Mesendoderm (in vitro differentiated cells): ENCODE results near the gene SLC38A2.

Experiments
- DNase-seq: peaks from one replicate; pipeline ENCODE4 v3.0.0; 2013
- H2AK5ac ChIP-seq: 2 replicates; pipeline ENCODE4 v1.6.1; 2013; ENCODE audit warnings: low read length, inconsistent platforms
- H2BK120ac ChIP-seq: 2 replicates; pipeline ENCODE4 v1.6.1; 2013; ENCODE audit warnings: low read depth, mild to moderate bottlenecking, low read length, moderate library complexity, mixed read lengths
- H2BK15ac ChIP-seq: replicated peaks from 2 replicates; pipeline ENCODE4 v1.6.1; 2013; ENCODE audit warnings: low read depth, mild to moderate bottlenecking, moderate library complexity
- H2BK5ac ChIP-seq: 2 replicates; pipeline ENCODE4 v1.6.1; 2013; ENCODE audit warnings: low read length, inconsistent platforms
- H3K18ac ChIP-seq: 2 replicates; pipeline ENCODE4 v1.6.1; 2013; ENCODE audit warnings: mild to moderate bottlenecking, low read length, mixed read lengths
- H3K23ac ChIP-seq: one replicate; pipeline ENCODE4 v1.6.1; 2013; ENCODE audit warnings: low read length
- H3K27ac ChIP-seq: 2 replicates; pipeline ENCODE4 v1.5.1; 2013; ENCODE audit warnings: low read depth, mild to moderate bottlenecking, inconsistent platforms, low read length, moderate library complexity
- H3K27me3 ChIP-seq: 2 replicates; pipeline ENCODE4 v1.6.1; 2013; ENCODE audit warnings: low read length, control low read depth, mild to moderate bottlenecking, inconsistent platforms; ENCODE audit not compliant: insufficient read depth, poor library complexity
- H3K36me3 ChIP-seq: 2 replicates; pipeline ENCODE4 v1.6.1; 2013; ENCODE audit warnings: low read length, inconsistent platforms; ENCODE audit not compliant: control insufficient read depth, insufficient read depth
- H3K4ac ChIP-seq: one replicate; pipeline ENCODE4 v1.6.1; 2013; ENCODE audit warnings: low read depth, mild to moderate bottlenecking, low read length, moderate library complexity
- H3K4me1 ChIP-seq: 2 replicates; pipeline ENCODE4 v1.6.1; 2013; ENCODE audit warnings: low read depth, low read length, inconsistent platforms; ENCODE audit not compliant: control insufficient read depth
- H3K4me2 ChIP-seq: 2 replicates; pipeline ENCODE4 v1.6.1; 2013; ENCODE audit warnings: low read length
- H3K4me3 ChIP-seq: 2 replicates; pipeline ENCODE4 v1.5.1; 2013; ENCODE audit warnings: mild to moderate bottlenecking, low read length
- H3K56ac ChIP-seq: one replicate; pipeline ENCODE4 v1.6.1; 2013; ENCODE audit warnings: low read length
- H3K79me1 ChIP-seq: 2 replicates; pipeline ENCODE4 v1.6.1; 2013; ENCODE audit warnings: low read length, inconsistent platforms
- H3K79me2 ChIP-seq: 2 replicates; pipeline ENCODE4 v1.6.1; 2013; ENCODE audit warnings: mild to moderate bottlenecking, low read length; ENCODE audit not compliant: control insufficient read depth, insufficient read depth
- H3K9ac ChIP-seq: 2 replicates; pipeline ENCODE4 v1.6.1; 2013; ENCODE audit warnings: low read length, inconsistent platforms
- H4K5ac ChIP-seq: one replicate; pipeline ENCODE4 v1.6.1; 2013; ENCODE audit warnings: low read length
- H4K8ac ChIP-seq: one replicate; pipeline ENCODE4 v1.6.1; 2013; ENCODE audit warnings: low read depth, mild to moderate bottlenecking, control low read depth, low read length, moderate library complexity
- WGBS: extraction: QIAGEN DNeasy Blood & Tissue Kit; methylation state at CpG from one replicate; pipeline ENCODE4 v1.1.7; 2013; ENCODE audit warnings: low lambda C conversion rate, missing lambda C conversion rate; ENCODE audit not compliant: insufficient coverage; ENCODE audit errors: extremely low coverage; 5-methylcytosine and 5-hydroxymethylcytosine counted together

Gene SLC38A2

GRCh38 chr12:46378530-46378929 is 6.0 kb upstream of the SLC38A2 start:
- no peaks in the 10 kb centered on the region for H3K79me2 ChIP-seq
- no peak overlapping the region for H3K4me2 ChIP-seq
- no peak overlapping the region for H3K4me3 ChIP-seq
- no peaks in the 10 kb centered on the region for H3K27me3 ChIP-seq
- no peak overlapping the region for H3K4ac ChIP-seq
- no peak overlapping the region for H3K18ac ChIP-seq
- no peaks in the 10 kb centered on the region for H3K79me1 ChIP-seq
- H4K5ac ChIP-seq: no peak overlapping the region
- H4K8ac ChIP-seq: no peak overlapping the region
- no peak overlapping the region for H3K23ac ChIP-seq
- no peaks in the 10 kb centered on the region for H3K36me3 ChIP-seq
- H3K4me1 ChIP-seq: peaks cover 8% of the 10 kb centered on the region
- no peak for DNase-seq
- no peak overlapping the region for H2AK5ac ChIP-seq
- H2BK15ac ChIP-seq: no peak overlapping the region
- H2BK5ac ChIP-seq: no peak overlapping the region
- no peak overlapping the region for H3K56ac ChIP-seq
- no peak overlapping the region for H3K9ac ChIP-seq
- WGBS: no CpG with 5 or more reads among the region's 1 CpG
- H3K27ac ChIP-seq: no peak overlapping the region
- no peak overlapping the region for H2BK120ac ChIP-seq

- no peak overlapping the region for H3K56ac ChIP-seq
- no peak overlapping the region for H3K23ac ChIP-seq
- no peak overlapping the region for H3K9ac ChIP-seq
- H3K4me3 ChIP-seq: no peak overlapping the region
- H2AK5ac ChIP-seq: no peak overlapping the region
- H3K27ac ChIP-seq: no peak overlapping the region
- H3K36me3 ChIP-seq: no peaks in the 10 kb centered on the region
- no CpG with 5 or more reads among the region's 3 CpGs for WGBS
- H3K27me3 ChIP-seq: no peaks in the 10 kb centered on the region
- H2BK5ac ChIP-seq: no peak overlapping the region
- no peaks in the 10 kb centered on the region for H3K79me2 ChIP-seq
- H2BK15ac ChIP-seq: no peak overlapping the region
- no peak overlapping the region for H4K5ac ChIP-seq
- H3K79me1 ChIP-seq: no peaks in the 10 kb centered on the region
- no peak overlapping the region for H3K18ac ChIP-seq
- H4K8ac ChIP-seq: no peak overlapping the region
- H3K4me2 ChIP-seq: no peak overlapping the region
- H2BK120ac ChIP-seq: no peak overlapping the region
- DNase-seq: no peak
- no peak overlapping the region for H3K4ac ChIP-seq
- H3K4me1 ChIP-seq: peaks cover 8% of the 10 kb centered on the region
Observed at GRCh38 chr12:46377678-46378077, 5.1 kb upstream of the SLC38A2 start.

- Histone ChIP-seq H3K79me2 (peaks cover 10% of the 10 kb centered on the region), H2AK5ac (no peak overlapping the region), H3K4ac (no peak overlapping the region), H3K9ac (no peak overlapping the region), H4K8ac (no peak overlapping the region), H3K4me3 (no peak overlapping the region), H3K4me2 (no peak overlapping the region), H3K23ac (no peak overlapping the region), H3K27ac (no peak overlapping the region), H3K27me3 (no peaks in the 10 kb centered on the region), H3K56ac (no peak overlapping the region), H3K79me1 (no peaks in the 10 kb centered on the region), H2BK15ac (no peak overlapping the region), H2BK5ac (no peak overlapping the region), H3K36me3 (no peaks in the 10 kb centered on the region), H4K5ac (no peak overlapping the region), H3K4me1 (peaks cover 5% of the 10 kb centered on the region), H3K18ac (no peak overlapping the region), H2BK120ac (no peak overlapping the region)
- DNase-seq: no peak
- no CpG with 5 or more reads among the region's 1 CpG for WGBS
Observed at GRCh38 chr12:46376579-46376978, 4.0 kb upstream of the SLC38A2 start.

- peaks cover 28% of the 10 kb centered on the region for H3K79me2 ChIP-seq
Observed at GRCh38 chr12:46374711-46375110, 2.1 kb upstream of the SLC38A2 start.

GRCh38 chr12:46374310-46374709 is 1.7 kb upstream of the SLC38A2 start:
- no peak overlapping the region for H2AK5ac ChIP-seq
- no peak overlapping the region for H2BK5ac ChIP-seq
- H3K4me3 ChIP-seq: no peak overlapping the region
- H3K4ac ChIP-seq: no peak overlapping the region
- peak overlapping the region; percentile 97 for H3K18ac ChIP-seq
- peaks cover 32% of the 10 kb centered on the region for H3K79me2 ChIP-seq
- H3K79me1 ChIP-seq: no peaks in the 10 kb centered on the region
- H3K56ac ChIP-seq: peak overlapping the region; percentile 94
- peak overlapping the region; percentile 75 for H2BK15ac ChIP-seq
- H3K4me1 ChIP-seq: peaks cover 5% of the 10 kb centered on the region
- no peak overlapping the region for H3K27ac ChIP-seq
- peaks cover 5% of the 10 kb centered on the region for H3K36me3 ChIP-seq
- H3K9ac ChIP-seq: no peak overlapping the region
- peak overlapping the region; percentile 88 for H3K4me2 ChIP-seq
- no peak overlapping the region for H3K23ac ChIP-seq
- no peak overlapping the region for H4K5ac ChIP-seq
- no peak overlapping the region for H2BK120ac ChIP-seq
- no peak overlapping the region for H4K8ac ChIP-seq
- no CpG with 5 or more reads among the region's 1 CpG for WGBS
- no peak for DNase-seq
- H3K27me3 ChIP-seq: no peaks in the 10 kb centered on the region

More at GRCh38 chr12:46374711-46375110, 2.1 kb upstream of the SLC38A2 start:
- Histone ChIP-seq H3K4me2 (no peak overlapping the region), H2BK5ac (no peak overlapping the region), H3K4ac (no peak overlapping the region), H3K36me3 (peaks cover 4% of the 10 kb centered on the region), H3K23ac (no peak overlapping the region), H4K8ac (no peak overlapping the region), H3K18ac (peak overlapping the region; percentile 69), H2BK120ac (no peak overlapping the region), H4K5ac (no peak overlapping the region), H3K4me3 (no peak overlapping the region), H3K4me1 (peaks cover 5% of the 10 kb centered on the region), H2AK5ac (no peak overlapping the region), H3K79me1 (no peaks in the 10 kb centered on the region), H3K9ac (no peak overlapping the region), H3K27me3 (no peaks in the 10 kb centered on the region), H2BK15ac (peak overlapping the region; percentile 75), H3K27ac (no peak overlapping the region), H3K56ac (no peak overlapping the region)
- WGBS: no CpG with 5 or more reads among the region's 4 CpGs
- DNase-seq: no peak
